WERI-Rb-1 (cell line): ENCODE results near the gene KCTD2.
"Not testable (repeated sequence)": the region's sequence is repeated elsewhere in the genome, so short reads cannot be mapped to it uniquely, and the experiment has no call there.

Experiments used
- DNase-seq: peaks from one replicate; pipeline ENCODE4 v3.0.0-alpha.2; 2020
- H3K27ac ChIP-seq: fragments of 250-450 bp; sonication (Bioruptor Pico); 2 replicates; pipeline ENCODE4 v1.5.1; 2020; ENCODE audit warnings: mild to moderate bottlenecking, moderate library complexity
- H3K27me3 ChIP-seq: fragments of 250-450 bp; sonication (Bioruptor Pico); 2 replicates; pipeline ENCODE4 v1.5.1; 2021; ENCODE audit warnings: mild to moderate bottlenecking, low read depth, moderate library complexity; ENCODE audit not compliant: insufficient read depth, severe bottlenecking
- H3K36me3 ChIP-seq: fragments of 250-450 bp; sonication (Bioruptor Pico); 2 replicates; pipeline ENCODE4 v1.5.1; 2020; ENCODE audit warnings: mild to moderate bottlenecking, moderate library complexity
- H3K4me3 ChIP-seq: 2 replicates; pipeline ENCODE4 v1.5.1; 2011; ENCODE audit warnings: low read depth, mild to moderate bottlenecking, control low read depth, low read length
- H3K9me3 ChIP-seq: fragments of 250-450 bp; sonication (Bioruptor Pico); 2 replicates; pipeline ENCODE4 v1.5.1; 2021; ENCODE audit warnings: mild to moderate bottlenecking, moderate library complexity; ENCODE audit not compliant: severe bottlenecking
- CTCF ChIP-seq: IDR thresholded peaks from 2 replicates; pipeline ENCODE4 v1.5.1; 2011; ENCODE audit warnings: low read depth, mild to moderate bottlenecking, control low read depth, inconsistent platforms, low read length

Gene KCTD2

DNA sequence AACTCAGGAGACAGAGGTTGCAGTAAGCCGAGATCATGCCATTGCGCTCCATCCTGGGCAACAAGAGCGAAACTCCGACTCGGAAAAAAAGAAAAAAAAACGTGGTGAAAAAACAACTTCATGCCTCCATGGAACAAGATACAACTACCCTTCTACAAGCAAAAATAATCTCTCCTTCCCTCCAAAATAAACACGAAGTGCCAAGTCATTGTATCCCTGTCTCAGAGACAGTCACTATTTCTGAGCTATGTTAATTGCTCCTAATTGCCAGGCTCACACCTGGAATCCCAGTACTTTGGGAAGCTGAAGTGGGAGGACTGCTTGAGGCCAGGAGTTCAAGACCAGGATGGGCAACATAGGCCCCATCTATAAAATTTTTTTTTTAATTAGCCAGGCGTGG is 21.7 kb downstream of the KCTD2 start:
- DNase-seq: no peak
- H3K27me3 ChIP-seq: no peaks in the 10 kb centered on the region
- no peak for TF ChIP-seq CTCF
- H3K27ac ChIP-seq: no peak overlapping the region
- no peak overlapping the region for H3K4me3 ChIP-seq
- H3K36me3 ChIP-seq: peaks cover 14% of the 10 kb centered on the region
- no peaks in the 10 kb centered on the region for H3K9me3 ChIP-seq

- DNase-seq: no peak
- H3K4me3 ChIP-seq: no peak overlapping the region
- no peaks in the 10 kb centered on the region for H3K9me3 ChIP-seq
- no peak overlapping the region for H3K27ac ChIP-seq
- TF ChIP-seq CTCF: peak; percentile 26; the same call in 1 of the 2 replicates
- H3K36me3 ChIP-seq: peaks cover 3% of the 10 kb centered on the region
- H3K27me3 ChIP-seq: no peaks in the 10 kb centered on the region
These were observed 22.8 kb downstream of the KCTD2 start for GRCh38 chr17:75069783-75070182.

- not testable (repeated sequence) for DNase-seq, H3K27me3 ChIP-seq, H3K4me3 ChIP-seq, H3K9me3 ChIP-seq, H3K27ac ChIP-seq, H3K36me3 ChIP-seq
These were observed 24.6 kb downstream of the KCTD2 start for GRCh38 chr17:75071478-75072271.

DNA sequence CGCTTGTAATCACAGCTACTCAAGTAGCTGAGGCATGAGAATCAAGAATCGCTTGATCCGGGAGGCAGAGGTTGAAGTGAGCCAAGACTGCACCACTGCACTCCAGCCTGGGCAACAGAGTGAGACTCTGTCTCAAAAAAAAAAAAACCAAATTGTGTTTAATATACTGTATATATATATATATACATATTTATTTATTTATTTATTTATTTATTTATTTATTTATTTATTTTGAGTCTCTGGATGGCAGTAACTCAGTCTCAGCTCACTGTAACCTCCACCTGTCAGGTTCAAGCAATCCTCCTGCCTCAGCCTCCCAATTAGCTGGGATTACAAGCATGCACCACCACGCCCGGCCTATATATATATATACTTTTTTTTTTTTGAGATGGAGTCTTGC is 25.9 kb downstream of the KCTD2 start:
- not testable (repeated sequence) for H3K27ac ChIP-seq, H3K9me3 ChIP-seq, H3K4me3 ChIP-seq, H3K36me3 ChIP-seq, DNase-seq, H3K27me3 ChIP-seq

GRCh38 chr17:75073618-75074047 is 26.6 kb downstream of the KCTD2 start:
- Histone ChIP-seq H3K27me3 (no peaks in the 10 kb centered on the region), H3K27ac (peak overlapping the region; percentile 20; the same call in 1 of the 2 replicates), H3K4me3 (no peak overlapping the region), H3K36me3 (no peaks in the 10 kb centered on the region), H3K9me3 (no peaks in the 10 kb centered on the region)
- DNase-seq: no peak
- no peak for TF ChIP-seq CTCF

DNA sequence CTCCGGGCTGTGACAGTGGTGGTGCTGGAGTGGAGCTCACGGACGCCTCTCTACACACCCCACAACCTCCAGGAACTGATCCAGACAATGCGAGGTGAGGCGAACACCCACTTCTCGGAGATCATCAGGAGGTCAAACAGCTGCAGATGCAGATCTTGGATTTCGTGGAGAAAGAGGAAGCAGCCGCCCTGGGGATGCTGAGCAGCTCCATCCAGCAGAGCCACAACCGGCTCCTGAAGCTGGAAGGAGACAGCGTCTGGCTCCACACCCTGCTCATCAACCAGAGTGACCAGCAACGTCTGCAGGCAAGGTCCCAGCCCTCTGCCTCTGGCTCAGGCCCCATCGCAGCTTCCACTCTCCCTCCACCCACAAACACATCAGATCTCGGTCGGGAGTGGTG is 27.5 kb downstream of the KCTD2 start:
- TF ChIP-seq CTCF: no peak
- Histone ChIP-seq H3K27me3 (no peaks in the 10 kb centered on the region), H3K36me3 (no peaks in the 10 kb centered on the region), H3K4me3 (no peak overlapping the region), H3K9me3 (no peaks in the 10 kb centered on the region), H3K27ac (no peak overlapping the region)
- no peak for DNase-seq
